DND-41 (cell line): ENCODE results near the gene FAM193A.

Experiments used
- EZH2 ChIP-seq: IDR thresholded peaks from 3 replicates; pipeline ENCODE4 v1.6.1; 2012; ENCODE audit warnings: borderline replicate concordance, low read depth, mild to moderate bottlenecking, moderate library complexity, low read length, inconsistent platforms; ENCODE audit not compliant: severe bottlenecking
- TF ChIP-seq, protein P1 (sequence below): IDR thresholded peaks from 2 replicates; pipeline ENCODE4 v1.5.1; 2012; ENCODE audit warnings: borderline replicate concordance, low read length, moderate library complexity, mild to moderate bottlenecking; ENCODE audit not compliant: poor library complexity, severe bottlenecking; ENCODE audit errors: extremely low read depth

DNA sequence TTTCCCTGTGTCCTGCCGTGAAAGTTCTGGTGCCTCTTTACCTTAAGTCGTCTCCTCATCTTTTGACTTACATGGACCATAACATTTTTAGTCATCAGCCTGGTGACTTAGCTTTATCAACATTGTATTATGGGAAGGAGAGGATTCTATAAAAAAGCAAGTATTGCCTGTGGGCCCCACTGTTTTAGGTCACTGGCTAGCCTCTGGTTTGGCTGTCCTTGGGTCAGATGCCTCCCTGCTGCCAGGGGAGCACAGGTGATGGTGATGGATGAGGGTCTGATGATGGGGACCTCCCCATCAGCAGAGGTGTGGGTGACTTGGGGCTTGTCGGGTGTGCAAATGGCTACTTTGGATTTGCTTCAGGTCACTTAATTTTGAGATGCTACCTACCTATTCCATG, 51.8 kb downstream of the FAM193A start:
- TF ChIP-seq, protein P1, sequence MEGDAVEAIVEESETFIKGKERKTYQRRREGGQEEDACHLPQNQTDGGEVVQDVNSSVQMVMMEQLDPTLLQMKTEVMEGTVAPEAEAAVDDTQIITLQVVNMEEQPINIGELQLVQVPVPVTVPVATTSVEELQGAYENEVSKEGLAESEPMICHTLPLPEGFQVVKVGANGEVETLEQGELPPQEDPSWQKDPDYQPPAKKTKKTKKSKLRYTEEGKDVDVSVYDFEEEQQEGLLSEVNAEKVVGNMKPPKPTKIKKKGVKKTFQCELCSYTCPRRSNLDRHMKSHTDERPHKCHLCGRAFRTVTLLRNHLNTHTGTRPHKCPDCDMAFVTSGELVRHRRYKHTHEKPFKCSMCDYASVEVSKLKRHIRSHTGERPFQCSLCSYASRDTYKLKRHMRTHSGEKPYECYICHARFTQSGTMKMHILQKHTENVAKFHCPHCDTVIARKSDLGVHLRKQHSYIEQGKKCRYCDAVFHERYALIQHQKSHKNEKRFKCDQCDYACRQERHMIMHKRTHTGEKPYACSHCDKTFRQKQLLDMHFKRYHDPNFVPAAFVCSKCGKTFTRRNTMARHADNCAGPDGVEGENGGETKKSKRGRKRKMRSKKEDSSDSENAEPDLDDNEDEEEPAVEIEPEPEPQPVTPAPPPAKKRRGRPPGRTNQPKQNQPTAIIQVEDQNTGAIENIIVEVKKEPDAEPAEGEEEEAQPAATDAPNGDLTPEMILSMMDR = no peak
- no peak for TF ChIP-seq EZH2
